ENCODE results near the gene FEM1B.

Gene FEM1B

GRCh38 chr15:68310178-68310803 lies 32.7 kb downstream of the FEM1B start:
- no peak for DNase-seq (ENCODE audit: low read depth in 1 of 2, low spot score in 1 of 2)
- no peaks in the 10 kb centered on the region for H3K27me3 ChIP-seq (ENCODE audit: insufficient read depth, poor library complexity, severe bottlenecking)
- no peak overlapping the region for H3K4me3 ChIP-seq (replicated peaks; ENCODE audit: insufficient read depth, low read length)
- TF ChIP-seq CTCF (IDR thresholded peaks at IDR 0.05; ENCODE audit: insufficient read depth, low read length), result no peak
- TF ChIP-seq REST (IDR thresholded peaks at IDR 0.05; ENCODE audit: insufficient replicate concordance, low read depth), result no peak
- no peak for TF ChIP-seq POLR2AphosphoS5 (IDR thresholded peaks at IDR 0.05; ENCODE audit: low read depth)
- no peak for TF ChIP-seq GABPA (IDR thresholded peaks at IDR 0.05; ENCODE audit: low read depth)
- no peak for TF ChIP-seq SPI1 (IDR thresholded peaks at IDR 0.05; ENCODE audit: borderline replicate concordance, low read depth)
- no peak overlapping the region for H3K27ac ChIP-seq (replicated peaks)

- Histone ChIP-seq H3K4me3 (replicated peaks; ENCODE audit: insufficient read depth, low read length) (no peak overlapping the region), H3K27ac (replicated peaks) (no peak overlapping the region), H3K27me3 (ENCODE audit: insufficient read depth, poor library complexity, severe bottlenecking) (no peaks in the 10 kb centered on the region)
- no peak for DNase-seq (ENCODE audit: low read depth in 1 of 2, low spot score in 1 of 2)
- TF ChIP-seq GABPA (IDR thresholded peaks at IDR 0.05; ENCODE audit: low read depth) (no peak), POLR2AphosphoS5 (IDR thresholded peaks at IDR 0.05; ENCODE audit: low read depth) (no peak), CTCF (IDR thresholded peaks at IDR 0.05; ENCODE audit: insufficient read depth, low read length) (no peak), SPI1 (IDR thresholded peaks at IDR 0.05; ENCODE audit: borderline replicate concordance, low read depth) (no peak)
Observed at GRCh38 chr15:68310804-68311463, 33.4 kb downstream of the FEM1B start.

- TF ChIP-seq REST (IDR thresholded peaks at IDR 0.05; ENCODE audit: insufficient replicate concordance, low read depth) (no peak), SPI1 (IDR thresholded peaks at IDR 0.05; ENCODE audit: borderline replicate concordance, low read depth) (no peak), CTCF (IDR thresholded peaks at IDR 0.05; ENCODE audit: insufficient read depth, low read length) (no peak), GABPA (IDR thresholded peaks at IDR 0.05; ENCODE audit: low read depth) (no peak), POLR2AphosphoS5 (IDR thresholded peaks at IDR 0.05; ENCODE audit: low read depth) (no peak)
- Histone ChIP-seq H3K4me3 (replicated peaks; ENCODE audit: insufficient read depth, low read length) (no peak overlapping the region), H3K27ac (replicated peaks) (no peak overlapping the region), H3K27me3 (ENCODE audit: insufficient read depth, poor library complexity, severe bottlenecking) (no peaks in the 10 kb centered on the region)
- DNase-seq (ENCODE audit: low read depth in 1 of 2, low spot score in 1 of 2), result no peak
Observed at GRCh38 chr15:68311464-68311835, 33.9 kb downstream of the FEM1B start.
